Stimulated activated CD8-positive, alpha-beta memory T cell treated with anti-CD3 and anti-CD28 coated beads, Interleukin-7, amount 100 ng/mL, for 1 hour (primary cell): ENCODE data around the gene MATCAP1.

Experiments used
- DNase-seq, 2 donors: peaks; one replicate each; pipeline ENCODE4 v3.0.0-alpha.2; 2020; ENCODE audit warnings: low read depth in 2 of 2

The MATCAP1 gene

DNA sequence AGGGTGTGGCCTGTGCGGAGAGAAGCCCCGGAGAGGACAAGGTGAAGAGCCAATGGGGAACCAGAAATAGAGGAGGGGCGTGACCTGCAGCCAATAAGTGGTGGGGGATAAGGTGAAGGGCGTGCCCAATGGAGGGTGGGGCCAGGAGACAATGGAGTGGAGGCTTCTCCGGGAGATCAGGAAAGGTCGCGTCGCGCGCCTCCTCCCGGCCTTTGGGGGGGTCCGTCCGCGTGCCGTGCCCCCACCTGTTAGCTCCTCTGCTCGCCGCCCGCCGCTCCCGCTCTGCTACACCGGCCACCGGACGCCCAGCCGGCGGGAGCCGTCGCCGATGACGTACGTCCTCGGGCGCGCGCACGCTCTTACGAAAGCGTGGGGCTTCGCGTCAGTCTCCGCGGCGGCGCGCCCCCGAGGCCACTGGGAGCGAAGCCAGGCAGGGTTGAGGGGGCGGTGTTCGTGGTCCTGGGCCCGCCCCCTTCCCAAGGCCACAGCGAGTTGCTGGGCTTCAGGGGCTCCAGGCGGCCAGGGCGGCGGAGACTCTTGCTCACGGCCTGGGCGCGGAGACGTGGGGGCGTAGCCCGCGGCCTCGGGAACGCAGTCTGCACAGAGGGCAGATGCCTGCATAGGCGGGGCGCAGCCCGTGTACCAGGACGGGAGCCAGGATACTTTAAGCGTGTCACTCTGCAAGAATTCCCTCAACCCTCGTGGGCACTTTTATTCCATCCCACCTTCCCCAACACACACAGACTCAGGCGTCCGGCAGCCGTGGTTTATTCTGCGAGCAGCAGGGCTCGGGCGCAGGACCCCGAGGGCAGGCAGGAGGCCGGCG, at the start of gene MATCAP1:
TSS of gene MATCAP1 (minus strand) at position 337 of the 826 bp plus-strand sequence. CDS start 3,353 bp downstream, outside the sequence.
- DNase-seq: peak; percentile 72 to 81

DNA sequence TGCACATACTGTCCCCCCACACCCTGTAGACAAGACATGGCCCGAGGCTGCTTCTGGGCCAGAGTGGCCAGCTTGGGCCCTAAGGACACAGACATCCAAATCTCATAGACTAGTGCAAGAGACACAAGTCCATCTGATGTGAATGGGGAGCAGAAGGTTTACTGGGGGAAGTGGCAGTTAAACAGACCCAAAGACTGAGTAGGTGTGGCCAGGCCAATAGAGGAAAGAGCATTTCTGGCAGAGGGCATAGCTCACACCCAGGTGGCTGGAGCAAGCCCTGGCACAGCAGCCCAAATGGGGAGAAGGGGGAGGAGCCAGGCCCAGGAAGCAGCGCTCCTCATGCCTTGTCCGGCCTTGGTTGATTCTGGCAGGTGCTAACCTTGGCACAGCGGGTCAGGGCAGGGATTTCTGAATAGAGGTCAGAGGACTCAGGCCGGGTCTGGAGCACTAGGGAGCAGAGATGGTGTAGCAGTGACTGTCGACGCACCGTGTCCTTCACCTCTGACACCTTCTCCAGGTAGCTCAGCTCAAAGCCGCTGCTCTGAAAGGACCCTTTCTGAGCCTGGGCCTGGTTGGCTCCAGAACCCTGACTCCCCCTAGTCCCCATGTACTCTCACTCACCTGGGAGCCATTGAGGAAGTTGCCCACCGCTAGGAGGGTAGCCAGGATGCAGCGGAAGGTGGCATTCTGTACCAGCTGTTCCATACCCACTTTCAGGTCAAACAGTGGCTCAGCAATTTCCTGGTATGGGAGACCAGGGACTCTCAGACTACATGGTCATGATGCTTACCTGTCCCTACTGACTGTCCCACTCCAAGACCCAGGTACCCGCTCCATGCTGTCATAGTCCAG, 47.3 kb upstream of the MATCAP1 start:
- DNase-seq: no peak

- no peak for DNase-seq
These were observed 46.4 kb upstream of the MATCAP1 start for GRCh38 chr16:67229906-67230808.

- no peak for DNase-seq
These were observed 45.1 kb upstream of the MATCAP1 start for GRCh38 chr16:67228905-67229304.

DNA sequence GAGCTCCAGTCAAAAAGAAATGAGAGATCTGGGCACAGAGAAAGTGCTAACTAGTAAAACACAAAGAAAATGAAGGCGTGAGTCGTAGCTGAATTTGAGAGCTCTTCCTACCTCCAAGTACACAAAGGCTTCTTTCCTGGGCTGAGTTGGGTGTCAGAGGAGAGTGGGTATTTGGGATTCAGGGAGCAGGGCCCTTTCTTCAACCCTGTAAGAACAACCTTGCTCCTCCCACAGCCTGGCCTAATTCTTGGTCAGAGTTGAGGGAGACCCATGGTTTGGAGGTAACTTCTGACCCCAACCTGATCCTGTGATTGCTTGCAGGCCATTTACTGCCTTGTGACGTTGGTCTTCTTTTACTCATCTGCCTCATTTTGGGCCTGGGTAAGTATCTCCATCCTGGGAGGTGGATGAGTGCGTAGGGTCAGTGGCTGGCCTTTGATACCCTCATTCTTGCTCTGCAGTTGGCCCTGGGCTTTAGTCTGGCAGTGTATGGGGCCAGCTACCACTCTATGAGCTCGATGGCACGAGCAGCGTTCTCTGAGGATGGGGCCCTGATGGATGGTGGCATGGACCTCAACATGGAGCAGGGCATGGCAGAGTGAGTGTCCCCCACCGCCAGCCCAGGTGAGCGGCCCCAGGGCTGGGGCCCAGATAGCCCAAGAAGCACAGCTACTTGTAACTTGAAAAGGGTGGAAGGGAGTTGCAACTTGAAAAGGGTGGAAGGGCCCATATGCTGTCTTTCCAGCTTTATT, 44.4 kb upstream of the MATCAP1 start:
- DNase-seq: no peak

- no peak for DNase-seq
These were observed 43.8 kb upstream of the MATCAP1 start for GRCh38 chr16:67227567-67227921.

GRCh38 chr16:67226804-67227566, 43.2 kb upstream of the MATCAP1 start, which contains the start of gene TMEM208:
TSS of gene TMEM208 (plus strand) at chr16:67227130. CDS start at chr16:67227219, 89 bp downstream.
- DNase-seq: peak; percentile 95 to 98

DNA sequence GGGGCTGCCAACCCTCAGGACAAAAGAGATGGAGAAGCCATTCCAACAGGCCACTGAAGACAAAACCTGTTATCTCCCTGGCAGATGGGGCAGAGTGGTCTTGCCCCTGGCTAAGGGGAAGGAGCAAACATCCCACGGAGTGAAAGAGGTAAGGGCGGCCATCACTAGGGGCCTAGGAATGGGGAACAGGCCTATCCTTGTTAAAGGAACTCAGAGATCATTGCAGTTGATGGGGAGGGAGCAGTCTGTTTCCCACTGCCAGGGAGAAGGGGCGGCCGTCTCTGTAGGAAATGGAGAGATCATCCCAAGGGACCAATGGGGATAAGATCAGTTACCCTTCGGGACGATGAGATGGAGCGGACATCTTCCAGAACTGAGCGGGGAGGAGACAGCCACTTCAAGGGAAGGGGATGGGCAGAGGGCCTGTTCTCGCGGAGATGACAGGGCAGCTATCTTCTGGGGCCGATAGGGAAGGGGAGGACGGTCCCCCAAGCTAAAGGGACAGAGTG, 42.6 kb upstream of the MATCAP1 start:
- no peak for DNase-seq

DNA sequence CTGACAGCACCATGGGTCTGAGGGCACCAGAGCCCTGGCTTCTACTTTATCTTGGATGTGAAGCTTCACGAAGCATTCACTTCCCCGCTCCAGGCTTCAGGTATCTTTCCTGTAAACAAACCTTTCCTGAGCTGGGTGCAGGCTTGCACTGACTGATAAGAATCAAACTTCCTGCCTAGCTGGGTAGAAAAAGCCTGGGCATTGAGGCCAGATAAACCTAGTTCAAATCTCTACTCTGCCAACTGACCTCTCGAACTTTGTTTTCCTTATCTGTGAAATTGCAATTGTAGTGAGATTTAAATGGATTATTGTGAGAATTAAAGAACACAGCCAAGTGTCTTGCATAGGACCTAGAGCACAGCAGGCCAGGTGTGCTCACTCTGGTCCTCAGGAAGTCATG, 40.2 kb upstream of the MATCAP1 start:
- no peak for DNase-seq

DNA sequence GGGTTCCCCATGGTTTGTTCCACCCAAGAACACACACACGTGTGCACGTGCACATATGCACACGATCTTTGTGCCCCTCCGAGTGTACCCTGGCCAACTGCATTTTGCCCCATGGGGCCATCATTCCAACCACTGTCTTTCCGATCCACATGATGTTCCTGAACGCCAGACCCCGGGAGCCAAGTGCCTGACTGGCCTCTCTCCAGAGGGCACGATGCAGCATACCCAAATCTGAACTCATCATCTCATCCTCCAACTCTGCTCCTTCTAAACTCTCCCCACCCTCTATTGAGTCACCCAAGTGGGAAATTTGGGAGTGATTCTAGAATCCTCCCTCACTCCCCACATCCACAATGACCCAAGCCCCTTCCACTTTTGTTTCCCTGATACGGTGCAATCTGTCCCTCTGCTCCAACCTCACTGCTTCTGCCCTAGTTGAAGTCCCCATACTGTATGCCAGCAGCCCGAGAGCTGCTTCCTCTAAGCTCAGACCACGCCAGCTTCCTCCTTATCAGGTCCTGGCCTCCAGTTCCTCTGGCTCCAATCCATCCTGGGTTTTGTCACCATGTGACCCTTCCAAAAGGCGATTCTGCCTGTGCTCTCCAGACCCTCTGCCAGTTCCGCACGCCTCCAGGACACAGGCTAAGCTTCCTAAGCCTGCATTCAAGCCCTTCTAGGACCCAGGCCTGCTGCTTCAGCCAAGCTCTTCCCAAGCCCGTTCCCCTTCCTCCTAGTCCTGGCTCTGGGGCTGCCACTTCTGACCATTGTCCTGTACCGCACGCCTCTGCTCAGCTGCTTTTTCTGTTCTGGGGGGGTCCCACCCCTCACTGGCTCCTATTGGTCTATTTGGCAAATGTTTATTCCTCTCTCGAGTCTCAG, 33.1 kb upstream of the MATCAP1 start:
- no peak for DNase-seq

DNA sequence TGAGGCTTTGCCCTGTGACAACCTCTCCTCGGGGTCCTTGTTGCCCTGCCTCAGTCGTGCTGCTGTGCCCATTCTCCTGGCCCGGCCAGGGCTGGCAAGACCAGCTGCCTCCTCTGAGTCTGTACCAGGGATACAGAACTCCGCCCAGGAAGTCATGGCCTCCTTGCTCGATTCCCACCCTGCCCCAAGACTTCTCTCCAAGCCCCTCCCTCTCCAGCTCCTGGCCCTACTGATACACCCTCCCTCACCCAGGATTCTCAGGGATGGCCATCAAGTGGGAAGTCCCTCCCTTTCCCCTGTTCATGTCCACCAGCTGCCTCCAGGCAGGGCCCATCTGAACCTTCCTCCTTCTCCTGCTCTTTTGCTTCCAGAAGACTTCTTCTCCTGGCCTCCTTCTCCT, 31.9 kb upstream of the MATCAP1 start:
- DNase-seq: no peak

DNA sequence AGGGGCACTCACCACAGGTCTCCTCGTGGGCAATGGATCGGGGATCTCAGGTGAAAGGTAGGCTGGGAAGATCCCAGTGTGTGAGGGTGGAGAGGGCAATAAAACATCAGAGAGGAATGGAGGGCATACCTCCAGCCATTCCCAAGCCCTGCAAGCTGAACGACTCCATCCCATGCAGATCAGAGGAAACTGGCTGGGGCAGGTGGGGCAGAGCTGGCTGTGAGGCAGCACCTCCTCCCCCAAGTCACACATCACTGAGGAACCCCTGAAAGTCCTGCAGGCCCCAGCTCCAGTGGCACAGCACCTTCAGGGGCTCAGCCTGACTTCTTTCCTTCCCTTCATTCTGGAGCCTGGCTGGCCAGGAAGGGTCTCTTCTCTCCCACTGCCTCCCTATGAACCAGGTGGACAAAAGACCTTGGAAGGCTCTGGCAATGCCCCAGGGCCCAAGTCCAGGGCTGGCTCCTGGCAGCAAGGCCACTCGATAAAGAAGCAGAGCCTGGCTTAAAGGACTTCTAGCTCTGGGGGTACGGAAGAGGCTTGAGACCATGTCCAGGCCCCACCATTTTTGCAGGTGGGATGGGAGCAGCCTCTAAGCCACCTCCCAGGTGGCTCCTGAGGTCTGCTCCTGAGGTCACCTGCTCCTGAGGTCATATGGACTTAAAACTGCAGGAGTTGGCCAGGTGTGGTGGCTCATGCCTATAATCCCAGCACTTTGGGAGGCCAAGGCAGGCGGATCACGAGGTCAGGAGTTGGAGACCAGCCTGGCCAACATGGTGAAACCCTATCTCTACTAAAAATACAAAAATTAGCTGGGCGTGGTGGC, 29.6 kb upstream of the MATCAP1 start:
- no peak for DNase-seq

GRCh38 chr16:67212766-67213165, 29.0 kb upstream of the MATCAP1 start:
- no peak for DNase-seq

GRCh38 chr16:67211674-67212073, 27.9 kb upstream of the MATCAP1 start:
- DNase-seq: no peak

DNA sequence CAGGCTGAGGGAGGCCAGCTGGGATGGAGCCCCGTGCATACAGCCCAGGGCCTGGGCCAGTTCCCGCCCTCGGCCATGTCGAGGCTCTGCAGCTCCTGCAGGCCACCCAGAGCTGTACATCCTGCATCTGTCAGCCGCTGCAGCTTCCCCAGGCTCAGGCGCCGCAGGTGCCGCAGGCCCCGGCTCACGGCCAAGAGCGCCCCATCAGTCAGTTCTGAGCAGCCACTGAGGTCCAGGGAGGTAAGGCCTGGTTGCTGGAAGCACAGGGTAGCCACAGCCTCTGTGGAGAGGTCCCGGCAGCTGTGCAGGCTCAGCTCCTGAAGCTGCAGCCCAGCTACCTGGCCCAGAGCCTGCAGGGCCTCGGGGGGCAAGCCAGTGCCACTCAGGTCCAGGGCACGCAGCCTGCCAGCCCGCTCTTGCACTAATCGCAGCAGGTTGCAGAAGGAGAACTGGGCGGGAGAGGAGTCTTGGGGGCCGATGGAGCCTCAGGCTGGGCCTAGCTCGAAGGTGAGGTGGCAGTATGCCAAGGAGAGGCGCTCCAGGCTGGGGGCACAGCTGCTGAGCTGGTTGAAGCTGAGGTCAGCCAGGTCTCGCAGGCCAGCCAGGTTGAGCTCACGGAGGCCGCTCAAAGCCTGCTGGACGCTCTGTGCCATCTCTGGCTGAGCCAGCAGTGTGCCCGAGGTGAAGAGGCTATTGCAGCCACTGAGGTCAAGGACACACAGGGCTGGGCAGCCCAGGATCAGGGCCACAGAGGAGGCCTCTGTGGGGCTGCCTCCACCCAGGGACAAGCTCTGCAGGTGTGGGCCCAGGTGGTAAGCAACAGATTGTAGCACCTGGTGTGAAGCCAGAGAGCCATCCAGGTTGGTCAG, 26.5 kb upstream of the MATCAP1 start:
- DNase-seq: no peak

- DNase-seq: no peak
These were observed 25.8 kb upstream of the MATCAP1 start for GRCh38 chr16:67209565-67209964.
